ENCODE results near the gene KLHL35.

KLHL35 gene

DNA sequence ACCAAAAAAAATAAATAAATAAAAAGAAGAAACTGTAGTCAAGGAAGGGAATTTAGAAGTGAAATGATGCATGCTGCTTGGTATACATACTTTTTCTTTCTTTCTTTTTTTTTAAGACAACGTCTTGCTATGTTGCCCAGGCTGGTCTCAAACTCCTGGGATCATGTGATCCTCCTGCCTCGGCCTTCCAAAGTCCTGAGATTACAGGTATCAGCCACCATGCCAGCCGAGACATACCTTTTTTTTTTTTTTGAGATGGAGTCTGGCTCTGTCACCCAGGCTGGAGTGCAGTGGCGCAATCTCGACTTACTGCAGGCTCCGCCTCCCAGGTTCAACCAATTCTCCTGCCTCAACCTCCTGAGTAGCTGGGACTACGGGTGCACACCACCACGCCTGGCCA lies 59.8 kb downstream of the KLHL35 start:
- H3K27ac ChIP-seq (ENCODE audit: low read length): no peak overlapping the region
- no peak overlapping the region for H3K4me3 ChIP-seq (ENCODE audit: low read length)
- no peaks in the 10 kb centered on the region; the same call in 1 of the 2 replicates for H3K4me1 ChIP-seq (ENCODE audit: control insufficient read depth, insufficient read depth, low read length)
- no peaks in the 10 kb centered on the region for H3K9me3 ChIP-seq (ENCODE audit: control insufficient read depth, insufficient read depth, low read length)
- no CpG with 5 or more reads among the region's 8 CpGs for WGBS (ENCODE audit: insufficient coverage, insufficient read length)
- no peaks in the 10 kb centered on the region for H3K36me3 ChIP-seq (ENCODE audit: control insufficient read depth, insufficient read depth, low read length)
- no peak for DNase-seq (ENCODE audit: low read depth, low spot score)
- no peaks in the 10 kb centered on the region for H3K27me3 ChIP-seq (ENCODE audit: control insufficient read depth, insufficient read depth, low read length)
